HG03045 (cell line): ENCODE results near the gene SUMO3.

Experiments used
- ATAC-seq: cut with Tn5 transposase; IDR thresholded peaks from one replicate; pipeline ENCODE4 v1.9.1; 2021; ENCODE audit warnings: mild to moderate bottlenecking, moderate library complexity; ENCODE audit not compliant: unreplicated experiment

The SUMO3 gene

GRCh38 chr21:44780767-44781459 lies 36.9 kb downstream of the SUMO3 start:
- no peak for ATAC-seq

GRCh38 chr21:44780137-44780502 lies 37.7 kb downstream of the SUMO3 start:
- ATAC-seq: no peak

GRCh38 chr21:44779417-44780136 lies 38.3 kb downstream of the SUMO3 start:
- no peak for ATAC-seq

GRCh38 chr21:44778983-44779382 lies 38.9 kb downstream of the SUMO3 start:
- ATAC-seq: no peak

GRCh38 chr21:44778499-44778911 lies 39.4 kb downstream of the SUMO3 start:
- ATAC-seq: no peak

GRCh38 chr21:44778094-44778493 lies 39.8 kb downstream of the SUMO3 start:
- no peak for ATAC-seq

- no peak for ATAC-seq
Measured at GRCh38 chr21:44774972-44775371, 42.9 kb downstream of the SUMO3 start.

GRCh38 chr21:44773291-44773932 lies 44.5 kb downstream of the SUMO3 start:
- no peak for ATAC-seq

- no peak for ATAC-seq
Measured at GRCh38 chr21:44771896-44772525, 45.9 kb downstream of the SUMO3 start.

GRCh38 chr21:44767834-44768831 lies 49.7 kb downstream of the SUMO3 start:
- ATAC-seq: no peak

GRCh38 chr21:44766818-44767354 lies 51.0 kb downstream of the SUMO3 start:
- no peak for ATAC-seq

- no peak for ATAC-seq
Measured at GRCh38 chr21:44766014-44766817, 51.6 kb downstream of the SUMO3 start.

- no peak for ATAC-seq
Measured at GRCh38 chr21:44765231-44766013, 52.4 kb downstream of the SUMO3 start.

GRCh38 chr21:44764319-44765230 lies 53.3 kb downstream of the SUMO3 start:
- no peak for ATAC-seq

- no peak for ATAC-seq
Measured at GRCh38 chr21:44763451-44764318, 54.2 kb downstream of the SUMO3 start.

GRCh38 chr21:44763050-44763378 lies 54.8 kb downstream of the SUMO3 start:
- ATAC-seq: no peak
